Erythroblast (primary cell): Measurements from ENCODE around the gene ZMIZ1.

Experiments used
- GATA1 ChIP-seq: IDR thresholded peaks from 2 replicates; pipeline ENCODE4 v1.6.1; 2011; ENCODE audit warnings: low read depth, mild to moderate bottlenecking, control low read depth, low read length, moderate library complexity
- POLR2A ChIP-seq: IDR thresholded peaks from 2 replicates; pipeline ENCODE4 v1.6.1; 2011; ENCODE audit warnings: mild to moderate bottlenecking, low read length

- no peak for TF ChIP-seq POLR2A
- no peak for TF ChIP-seq GATA1
These were observed 282.6 kb downstream of the ZMIZ1 start for GRCh38 chr10:79351332-79351731.
